ENCODE results near the gene SEMA5B.

- no peak for TF ChIP-seq CTCF (optimal IDR thresholded peaks at IDR 0.05 in 1 of 3, IDR thresholded peaks at IDR 0.05 in 1 of 3, conservative IDR thresholded peaks at IDR 0.05 in 1 of 3; ENCODE audit: extremely low read depth in 1 of 3, insufficient read depth in 2 of 3, low read length in 3 of 3)
- no peak for TF ChIP-seq EZH2 (IDR thresholded peaks at IDR 0.05; ENCODE audit: low read length)
Observed at GRCh38 chr3:122955916-122956692, 71.5 kb downstream of the SEMA5B start.
